Fibroblast of skin of scalp (primary cell): ENCODE results near the gene DGKQ.

ENCODE experiments used
- DNase-seq: peaks from one replicate; pipeline ENCODE4 v3.0.0-alpha.2; 2013

DGKQ gene

GRCh38 chr4:972651-973424 lies 531 bp downstream of the DGKQ start:
- DNase-seq = no peak

GRCh38 chr4:971666-972500 lies 1.5 kb downstream of the DGKQ start:
- DNase-seq = no peak

- no peak for DNase-seq
These were observed 2.4 kb downstream of the DGKQ start for GRCh38 chr4:970854-971520.

GRCh38 chr4:970046-970745 lies 3.2 kb downstream of the DGKQ start:
- no peak for DNase-seq

- DNase-seq = no peak
These were observed 4.6 kb downstream of the DGKQ start for GRCh38 chr4:968621-969394.

- no peak for DNase-seq
These were observed 5.1 kb downstream of the DGKQ start for GRCh38 chr4:968221-968620.

GRCh38 chr4:967113-968104 lies 6.0 kb downstream of the DGKQ start:
- DNase-seq = no peak

GRCh38 chr4:966266-967112 lies 6.9 kb downstream of the DGKQ start:
- DNase-seq = no peak

- no peak for DNase-seq
These were observed 7.6 kb downstream of the DGKQ start for GRCh38 chr4:965766-966134.

GRCh38 chr4:965048-965765 lies 8.2 kb downstream of the DGKQ start:
- DNase-seq = no peak

GRCh38 chr4:964346-965025 lies 8.9 kb downstream of the DGKQ start:
- DNase-seq = no peak

- no peak for DNase-seq
These were observed 9.8 kb downstream of the DGKQ start for GRCh38 chr4:963276-964225.

GRCh38 chr4:962231-963208 lies 10.8 kb downstream of the DGKQ start:
- DNase-seq = no peak

GRCh38 chr4:961351-962230 lies 11.8 kb downstream of the DGKQ start:
- no peak for DNase-seq
